ENCODE measurements around the gene TRMT2A. TPM values are rescaled to one million over a fixed set of nuclear protein-coding genes. Genes with fewer than 3 reads are reported as not detected.

Gene TRMT2A
- total and polyA plus RNA-seq, 2 of the 8 experiments (the other 6 are each of a cell fraction or from before 2014, with no cell fraction given): 44.9 to 50.3 TPM

DNA sequence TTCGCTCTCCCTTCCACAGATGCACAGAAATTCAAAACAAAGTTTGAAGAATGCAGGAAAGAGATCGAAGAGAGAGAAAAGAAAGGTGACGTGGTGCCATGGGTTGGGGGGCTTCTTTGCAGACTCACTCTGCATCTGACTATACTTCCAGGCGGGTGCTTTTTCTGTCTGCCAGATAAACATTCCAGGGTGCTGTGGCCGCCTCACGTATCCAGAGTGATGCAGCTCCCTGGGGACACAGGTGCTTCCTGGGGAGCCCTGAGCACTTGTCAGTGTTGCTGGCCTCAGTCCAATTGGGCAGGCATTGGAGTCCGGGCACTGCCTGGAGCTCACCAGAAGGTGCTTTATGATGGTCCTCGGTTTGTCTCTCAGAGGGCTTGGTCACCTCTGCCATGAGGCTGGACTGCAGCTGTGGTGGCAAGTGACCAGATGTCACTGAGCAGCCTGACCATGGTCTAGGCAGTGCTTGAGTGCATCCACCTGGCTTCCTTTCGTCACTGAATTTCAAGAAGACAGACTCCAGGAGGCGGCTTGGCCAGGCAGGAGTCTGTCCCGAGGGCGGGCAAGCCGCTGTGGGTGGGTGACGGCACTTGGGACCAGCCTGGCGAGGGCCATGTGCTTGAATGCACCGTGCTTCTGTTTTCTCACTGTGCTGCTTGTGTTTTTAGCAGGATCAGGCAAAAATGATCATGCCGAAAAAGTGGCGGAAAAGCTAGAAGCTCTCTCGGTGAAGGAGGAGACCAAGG, 9.4 kb upstream of the TRMT2A start:
- H2AK5ac ChIP-seq (ENCODE audit: low read depth, low read length): no peak overlapping the region
- H3K18ac ChIP-seq (ENCODE audit: extremely low read depth, low read length): no peak overlapping the region
- POLR2A ChIA-PET (ENCODE audit: partially characterized antibody): interaction anchor here (0.9 to 8.3 kb wide), 16 partner anchors 8 to 182 kb away, joined by 3 to 223 read pairs (median 5); partner anchors contain the start of genes RANBP1, TANGO2 and TRMT2A
- H3K27me3 ChIP-seq (replicated peaks in 1 of 4; ENCODE audit: control insufficient read depth in 3 of 4, extremely low read depth in 1 of 4, insufficient read depth in 3 of 4, low read length in 3 of 4): no peaks in the 10 kb centered on the region
- no peak overlapping the region for H3K56ac ChIP-seq (replicated peaks; ENCODE audit: insufficient read length, low read depth, low read length)
- DNase-seq (ENCODE audit: low read depth in 1 of 2, low spot score in 2 of 2) (no peak), FAIRE-seq (no peak)
- CTCF ChIA-PET (ENCODE audit: partially characterized antibody): interaction anchor here (0.9 to 1.6 kb wide), 2 partner anchors 9 to 16 kb away, joined by 4 to 5 read pairs; partner anchors contain the start of gene TRMT2A
- no peak overlapping the region for H3K23ac ChIP-seq (ENCODE audit: insufficient read length)
- H3K4ac ChIP-seq (replicated peaks; ENCODE audit: insufficient read length, low read depth, low read length): no peak overlapping the region
- peaks cover 6% of the 10 kb centered on the region for H3K79me1 ChIP-seq (ENCODE audit: low read depth, low read length)
- 89% methylated on average over 19 of the region's 19 CpGs; no CpG with 5 or more reads in 1 of the 2 experiments for WGBS, 2 experiments (ENCODE audit: extremely low coverage in 1 of 2, insufficient coverage in 1 of 2, insufficient read length in 1 of 2, insufficient replicate concordance in 2 of 2, low coverage in 1 of 2, low lambda C conversion rate in 2 of 2, missing lambda C conversion rate in 1 of 2)
- no peak overlapping the region for H2AFZ ChIP-seq (ENCODE audit: low read length)
- H4K5ac ChIP-seq (ENCODE audit: insufficient read length, low read depth, low read length): no peak overlapping the region
- no peaks in the 10 kb centered on the region for H3K9me3 ChIP-seq (ENCODE audit: insufficient read depth in 2 of 2, low read depth in 1 of 2, low read length in 1 of 2)
- H3K27ac ChIP-seq (ENCODE audit: low read depth, low read length): no peak overlapping the region
- H3K79me2 ChIP-seq (ENCODE audit: control insufficient read depth in 1 of 2, insufficient read depth in 2 of 2, low read length in 2 of 2): peaks cover 16 to 31% of the 10 kb centered on the region in 2 experiments; a peak in 3 of 4 replicates
- H2BK120ac ChIP-seq (replicated peaks; ENCODE audit: low read depth, low read length): no peak overlapping the region
- no peak overlapping the region for H3K9ac ChIP-seq (replicated peaks in 1 of 4; ENCODE audit: extremely low read depth in 1 of 4, low read depth in 3 of 4, low read length in 3 of 4)
- no peak overlapping the region for H4K91ac ChIP-seq (replicated peaks; ENCODE audit: insufficient read length, low read length)
- peaks cover 7% of the 10 kb centered on the region; the same call in 1 of the 2 replicates for H3K23me2 ChIP-seq (ENCODE audit: low read depth, low read length)
- peaks cover 37 to 57% (median 46%) of the 10 kb centered on the region in 4 experiments for H3K36me3 ChIP-seq (ENCODE audit: control insufficient read depth in 2 of 4, insufficient read depth in 4 of 4, low read length in 3 of 4)
- peaks cover 0 to 6% (median under 1%) of the 10 kb centered on the region in 4 experiments; a peak in 4 of 7 replicates for H3K4me1 ChIP-seq (replicated peaks in 1 of 4; ENCODE audit: control insufficient read depth in 3 of 4, insufficient read depth in 4 of 4, low read length in 3 of 4)
- no peak overlapping the region for H3K4me2 ChIP-seq (ENCODE audit: insufficient read depth in 1 of 2, low read depth in 2 of 2, low read length in 2 of 2)
- TF ChIP-seq POLR2A (IDR thresholded peaks at IDR 0.05; ENCODE audit: control extremely low read depth in 1 of 2, low read depth in 2 of 2, low read length in 2 of 2) (peak in 1 of 2 experiments; percentile 15; a peak in 1 of 3 replicates), POLR2AphosphoS5 (IDR thresholded peaks at IDR 0.05; ENCODE audit: low read depth, low read length) (peak; percentile 72), SP4 (IDR thresholded peaks at IDR 0.05; ENCODE audit: low read length) (no peak), BRCA1 (IDR thresholded peaks at IDR 0.05; ENCODE audit: low read depth, low read length) (no peak), CREB1 (IDR thresholded peaks at IDR 0.05) (no peak)
- no peak overlapping the region for H2BK20ac ChIP-seq (ENCODE audit: low read length)
- no peak overlapping the region for H2BK5ac ChIP-seq (ENCODE audit: low read depth, low read length)
- no peak overlapping the region for H3K4me3 ChIP-seq (ENCODE audit: extremely low read depth in 1 of 4, insufficient read depth in 2 of 4, low read depth in 3 of 4, low read length in 4 of 4)
- H4K20me1 ChIP-seq (replicated peaks in 1 of 2; ENCODE audit: control insufficient read depth in 1 of 2, insufficient read depth in 2 of 2, low read length in 2 of 2): peaks cover 34 to 51% of the 10 kb centered on the region in 2 experiments
- H2BK12ac ChIP-seq (ENCODE audit: low read depth, low read length): no peak overlapping the region
- H4K8ac ChIP-seq (ENCODE audit: extremely low read depth, insufficient read depth, low read length): no peak overlapping the region
- H2BK15ac ChIP-seq (ENCODE audit: low read length): no peak overlapping the region
- H3K14ac ChIP-seq (ENCODE audit: insufficient read length): no peak overlapping the region
